SU-DHL-6 (cell line): ENCODE measurements around the gene TMPRSS12.

ENCODE experiments used
- CTCF ChIP-seq: fragments of 200-600 bp; sonication (generic); IDR thresholded peaks from one replicate; pipeline ENCODE4 v1.5.1; 2017; ENCODE audit warnings: antibody characterized with exemption, mild to moderate bottlenecking, low read length, moderate library complexity; ENCODE audit not compliant: insufficient read depth, poor library complexity, severe bottlenecking
- EZH2phosphoT487 ChIP-seq: fragments of 200-600 bp; sonication (generic), shearing (Covaris generic); conservative IDR thresholded peaks from 2 replicates; pipeline ENCODE4 v1.6.1; 2018; ENCODE audit warnings: mild to moderate bottlenecking, antibody characterized with exemption, low read length, moderate library complexity, mixed read lengths

- no peak for TF ChIP-seq CTCF
- no peak for TF ChIP-seq EZH2phosphoT487
These were observed 85.1 kb downstream of the TMPRSS12 start for GRCh38 chr12:50927766-50928224.
